AG04450 (cell line): Measurements from ENCODE around the gene FNBP1. TPM values are rescaled to one million over a fixed set of nuclear protein-coding genes. Genes with fewer than 3 reads are reported as not detected.
"Not testable (repeated sequence)": the region's sequence is repeated elsewhere in the genome, so short reads cannot be mapped to it uniquely, and the experiment has no call there.

Experiments
- CTCF ChIA-PET: fragments of 300-600, 350-600 bp; formaldehyde crosslinking; extraction: SDS; loops from one replicate; lab custom pipeline; 2022; ENCODE audit warnings: antibody characterized with exemption, inconsistent platforms; lab: Charles Lee
- POLR2A ChIA-PET: fragments of 350-600 bp; formaldehyde crosslinking; extraction: SDS; loops from one replicate; lab custom pipeline; 2021; ENCODE audit warnings: antibody characterized with exemption, inconsistent platforms; lab: Yijun Ruan, JAX
- DNase-seq: peaks from one replicate; pipeline ENCODE4 v3.0.0-alpha.2; 2011; ENCODE audit warnings: low read depth, low spot score
- H3K27ac ChIP-seq: one replicate; pipeline ENCODE4 v1.5.1; 2012; ENCODE audit warnings: low read depth, low read length, control low read depth
- H3K27me3 ChIP-seq: one replicate; pipeline ENCODE4 v1.6.0; 2012; ENCODE audit warnings: low read length; ENCODE audit not compliant: control insufficient read depth, insufficient read depth
- H3K4me3 ChIP-seq: 2 replicates; pipeline ENCODE4 v1.5.1; 2011; ENCODE audit warnings: mild to moderate bottlenecking, low read depth, low read length, control low read depth
- H3K9me3 ChIP-seq: 2 replicates; pipeline ENCODE4 v1.5.1; 2012; ENCODE audit warnings: low read length; ENCODE audit not compliant: control insufficient read depth, insufficient read depth
- polyA plus RNA-seq: library from polyadenylated mRNA; depleted of rRNA; stranded (reverse); fragments of >200 nt; gene quantifications from 2 replicates; pipeline ENCODE4 v1.2.3, GENCODE V29; 2011
- TF ChIP-seq, protein P1 (sequence below): IDR thresholded peaks from 2 replicates; pipeline ENCODE4 v1.5.1; 2011; ENCODE audit warnings: low read depth, low read length, control low read depth, inconsistent platforms

The FNBP1 gene
- polyA plus RNA-seq, 1 experiment, result 22.3 TPM

DNA sequence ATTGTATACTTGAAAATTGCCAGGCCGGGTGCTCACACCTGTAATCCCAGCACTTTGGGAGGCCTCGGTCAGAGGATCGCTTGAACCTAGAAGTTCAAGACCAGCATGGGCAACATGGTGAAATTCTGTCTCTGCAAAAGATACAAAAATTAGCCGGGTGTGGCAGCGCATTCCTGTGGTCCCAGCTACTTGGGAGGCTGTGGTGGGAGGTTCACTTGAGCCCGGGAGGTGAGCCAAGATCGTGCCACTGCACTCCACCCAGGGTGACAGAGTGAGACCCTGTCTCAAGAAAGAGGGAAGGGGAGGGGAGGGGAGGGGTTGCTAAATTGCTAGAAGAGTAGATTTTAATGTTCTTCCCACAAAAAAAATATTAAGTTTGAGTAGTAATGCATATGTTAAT is 53.2 kb downstream of the FNBP1 start:
- H3K4me3 ChIP-seq, result no peak overlapping the region
- no peak for DNase-seq
- TF ChIP-seq, protein P1, sequence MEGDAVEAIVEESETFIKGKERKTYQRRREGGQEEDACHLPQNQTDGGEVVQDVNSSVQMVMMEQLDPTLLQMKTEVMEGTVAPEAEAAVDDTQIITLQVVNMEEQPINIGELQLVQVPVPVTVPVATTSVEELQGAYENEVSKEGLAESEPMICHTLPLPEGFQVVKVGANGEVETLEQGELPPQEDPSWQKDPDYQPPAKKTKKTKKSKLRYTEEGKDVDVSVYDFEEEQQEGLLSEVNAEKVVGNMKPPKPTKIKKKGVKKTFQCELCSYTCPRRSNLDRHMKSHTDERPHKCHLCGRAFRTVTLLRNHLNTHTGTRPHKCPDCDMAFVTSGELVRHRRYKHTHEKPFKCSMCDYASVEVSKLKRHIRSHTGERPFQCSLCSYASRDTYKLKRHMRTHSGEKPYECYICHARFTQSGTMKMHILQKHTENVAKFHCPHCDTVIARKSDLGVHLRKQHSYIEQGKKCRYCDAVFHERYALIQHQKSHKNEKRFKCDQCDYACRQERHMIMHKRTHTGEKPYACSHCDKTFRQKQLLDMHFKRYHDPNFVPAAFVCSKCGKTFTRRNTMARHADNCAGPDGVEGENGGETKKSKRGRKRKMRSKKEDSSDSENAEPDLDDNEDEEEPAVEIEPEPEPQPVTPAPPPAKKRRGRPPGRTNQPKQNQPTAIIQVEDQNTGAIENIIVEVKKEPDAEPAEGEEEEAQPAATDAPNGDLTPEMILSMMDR, result no peak
- POLR2A ChIA-PET, result no interaction called here
- no peak overlapping the region for H3K27ac ChIP-seq
- CTCF ChIA-PET, result no interaction called here
- H3K27me3 ChIP-seq, result no peaks in the 10 kb centered on the region
- H3K9me3 ChIP-seq, result no peaks in the 10 kb centered on the region

DNA sequence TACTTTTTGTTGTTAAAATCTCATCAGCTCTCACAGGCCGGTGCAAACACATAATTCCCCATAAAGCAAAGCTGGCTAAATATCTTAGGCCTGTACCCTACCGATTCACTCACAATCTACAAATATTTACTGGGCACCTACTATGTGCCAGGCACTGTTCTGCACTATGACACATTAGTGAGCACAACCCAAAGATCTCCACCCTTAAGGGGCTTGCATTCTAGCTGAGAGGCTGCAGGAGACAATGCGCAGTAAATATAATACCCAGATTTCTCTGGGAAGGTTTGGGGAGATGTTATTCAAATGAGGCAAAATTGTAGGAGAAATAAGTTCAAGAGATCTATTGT is 53.7 kb downstream of the FNBP1 start:
- DNase-seq, result no peak
- Histone ChIP-seq H3K27me3 (no peaks in the 10 kb centered on the region), H3K27ac (no peak overlapping the region), H3K4me3 (no peak overlapping the region), H3K9me3 (no peaks in the 10 kb centered on the region)
- ChIA-PET CTCF (no interaction called here), POLR2A (no interaction called here)
- TF ChIP-seq, protein P1, result no peak

DNA sequence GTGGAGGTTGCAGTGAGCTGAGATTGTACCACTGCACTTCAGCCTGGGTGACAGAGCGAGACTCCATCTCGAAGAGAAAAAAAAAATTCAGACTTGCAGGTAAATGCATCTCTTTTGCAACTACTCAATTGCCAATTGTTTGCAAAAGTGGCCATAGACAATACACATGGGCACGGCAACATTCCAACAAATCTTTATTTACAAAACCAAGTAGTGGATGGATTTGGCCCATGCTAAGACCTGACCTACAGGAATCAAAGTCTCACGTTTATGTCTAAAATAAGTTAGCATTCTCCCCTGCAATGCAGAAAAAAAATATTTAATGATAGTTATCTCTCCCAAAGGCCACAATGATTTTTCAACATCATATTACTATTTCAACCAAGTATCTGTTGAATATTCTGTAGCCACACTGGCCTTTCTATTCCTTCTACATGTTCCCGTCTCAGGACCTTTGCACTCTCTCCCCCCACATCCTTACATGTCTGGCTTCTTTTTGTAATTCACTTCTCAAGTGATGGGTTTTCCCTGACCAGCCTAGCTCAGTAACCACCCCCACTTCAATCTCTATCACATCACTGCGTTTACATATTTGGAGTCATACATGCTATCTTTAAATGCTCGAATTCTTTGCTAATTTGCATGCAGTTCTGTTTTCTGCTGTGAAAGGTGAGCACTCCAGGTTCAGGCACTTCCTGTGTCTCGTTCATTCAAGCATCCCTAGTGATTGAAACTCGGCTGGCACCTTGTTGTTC is 54.2 kb downstream of the FNBP1 start:
- CTCF ChIA-PET, result interaction anchor here (0.6 kb wide), 1 partner anchor 32 kb away, joined by 6 read pairs; no protein-coding TSS in a partner anchor

DNA sequence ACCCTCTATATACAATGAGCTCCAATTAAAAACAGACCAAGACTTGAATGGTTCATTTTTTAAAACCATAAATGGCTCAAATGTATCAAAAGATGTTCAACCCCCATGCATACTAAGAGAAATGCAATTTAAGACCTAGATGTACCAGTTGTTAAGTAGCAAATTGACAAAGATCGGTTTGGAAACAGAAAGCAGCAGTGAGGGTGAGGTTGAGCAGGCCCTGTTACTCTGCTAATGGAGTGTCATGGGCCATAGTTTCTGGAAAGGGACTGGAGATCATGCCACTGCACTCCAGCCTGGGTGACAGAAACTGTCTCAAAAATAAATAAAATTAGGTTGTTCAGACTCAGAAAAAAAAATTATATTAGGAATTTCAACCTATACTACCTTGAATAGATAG is 55.0 kb downstream of the FNBP1 start:
- ChIA-PET CTCF (no interaction called here), POLR2A (no interaction called here)
- Histone ChIP-seq H3K27ac (no peak overlapping the region), H3K4me3 (no peak overlapping the region), H3K27me3 (no peaks in the 10 kb centered on the region), H3K9me3 (no peaks in the 10 kb centered on the region)
- TF ChIP-seq, protein P1, result no peak
- DNase-seq, result no peak

More for the DNA sequence above, 54.2 kb downstream of the FNBP1 start:
- no peak for DNase-seq
- POLR2A ChIA-PET, result no interaction called here
- Histone ChIP-seq H3K27me3 (no peaks in the 10 kb centered on the region), H3K27ac (no peak overlapping the region), H3K4me3 (no peak overlapping the region), H3K9me3 (no peaks in the 10 kb centered on the region)
- TF ChIP-seq, protein P1, result no peak

DNA sequence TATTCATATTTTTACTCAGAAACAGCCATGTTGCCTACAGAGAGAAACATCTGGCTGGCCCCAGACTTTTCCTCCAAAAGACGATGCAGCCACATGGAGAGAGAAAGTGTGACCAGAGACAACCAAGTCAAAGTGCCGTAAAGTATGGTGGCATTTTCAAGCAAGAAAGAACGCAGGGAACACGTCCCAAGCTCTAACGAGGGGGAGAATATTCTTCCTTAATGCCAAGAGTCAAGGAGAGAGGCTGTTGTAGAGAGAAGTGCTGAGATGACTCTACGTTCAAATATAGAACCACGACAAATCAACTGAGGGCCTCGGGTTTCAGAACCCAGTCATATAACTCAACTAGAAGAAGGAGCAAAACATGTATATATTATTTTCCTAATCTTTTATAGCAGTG is 55.9 kb downstream of the FNBP1 start:
- H3K4me3 ChIP-seq, result no peak overlapping the region
- CTCF ChIA-PET, result no interaction called here
- TF ChIP-seq, protein P1, result no peak
- H3K27me3 ChIP-seq, result no peaks in the 10 kb centered on the region
- no peaks in the 10 kb centered on the region for H3K9me3 ChIP-seq
- no peak for DNase-seq
- no peak overlapping the region for H3K27ac ChIP-seq
- POLR2A ChIA-PET, result no interaction called here

DNA sequence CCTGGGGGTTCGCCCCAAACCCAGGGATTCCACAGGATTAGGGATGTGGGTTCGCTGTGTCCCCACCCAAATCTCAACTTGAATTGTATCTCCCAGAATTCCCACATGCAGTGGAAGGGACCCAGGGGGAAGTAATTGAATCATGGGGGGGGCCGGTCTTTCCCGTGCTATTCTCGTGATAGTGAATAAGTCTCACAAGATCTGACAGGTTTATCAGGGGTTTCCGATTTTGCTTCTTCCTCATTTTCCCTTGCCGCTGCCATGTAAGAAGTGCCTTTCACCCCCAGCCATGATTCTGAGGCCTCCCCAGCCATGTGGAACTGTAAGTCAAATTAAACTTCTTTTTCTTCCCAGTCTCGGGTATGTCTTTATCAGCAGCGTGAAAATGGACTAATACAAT is 58.4 kb downstream of the FNBP1 start:
- H3K9me3 ChIP-seq, H3K27me3 ChIP-seq, H3K4me3 ChIP-seq, H3K27ac ChIP-seq, POLR2A ChIA-PET, CTCF ChIA-PET, DNase-seq: not testable (repeated sequence)
